Stimulated activated CD4-positive, alpha-beta T cell treated with anti-CD3 and anti-CD28 coated beads, TNF-alpha, amount 100 ng/mL, for 48 hours (primary cell): ENCODE results near the gene LRRC26.

ENCODE experiments used
- DNase-seq, 3 donors: peaks; one replicate each; pipeline ENCODE4 v3.0.0-alpha.2; 2020; ENCODE audit warnings: low read depth in 3 of 3

Gene LRRC26

GRCh38 chr9:137183980-137184595 is 14.2 kb upstream of the LRRC26 start:
- no peak for DNase-seq

GRCh38 chr9:137182836-137183235 is 13.0 kb upstream of the LRRC26 start:
- no peak for DNase-seq

- no peak for DNase-seq
These were observed 11.8 kb upstream of the LRRC26 start for GRCh38 chr9:137181680-137182079.

- no peak for DNase-seq
These were observed 10.6 kb upstream of the LRRC26 start for GRCh38 chr9:137180491-137180890.

- no peak for DNase-seq
These were observed 9.9 kb upstream of the LRRC26 start for GRCh38 chr9:137179761-137180160.

- DNase-seq: no peak
These were observed 9.2 kb upstream of the LRRC26 start for GRCh38 chr9:137178939-137179630.

GRCh38 chr9:137178201-137178938 is 8.5 kb upstream of the LRRC26 start:
- DNase-seq: no peak

GRCh38 chr9:137176302-137177182 is 6.7 kb upstream of the LRRC26 start:
- no peak for DNase-seq

GRCh38 chr9:137175345-137175961 is 5.6 kb upstream of the LRRC26 start:
- no peak for DNase-seq

- no peak for DNase-seq
These were observed 5.0 kb upstream of the LRRC26 start for GRCh38 chr9:137174722-137175293.

- DNase-seq: no peak
These were observed 4.2 kb upstream of the LRRC26 start for GRCh38 chr9:137173796-137174664.

GRCh38 chr9:137172901-137173795 is 3.3 kb upstream of the LRRC26 start:
- no peak for DNase-seq

- DNase-seq: no peak
These were observed 1.5 kb upstream of the LRRC26 start for GRCh38 chr9:137171149-137171900.

- DNase-seq: no peak
These were observed 766 bp upstream of the LRRC26 start for GRCh38 chr9:137170486-137171148.

- DNase-seq: no peak
These were observed 671 bp downstream of the LRRC26 start for GRCh38 chr9:137168904-137169856.

- DNase-seq: no peak
These were observed 1.3 kb downstream of the LRRC26 start for GRCh38 chr9:137168573-137168903.
